Parathyroid adenoma (tissue), 2 donors: ENCODE results near the gene NHS.

Experiments
- H2AFZ ChIP-seq: fragments of 300-600 bp; sonication (generic); one replicate; pipeline ENCODE4 v1.7.0; 2017; ENCODE audit warnings: antibody characterized with exemption, mild to moderate bottlenecking
- H3K27ac ChIP-seq: fragments of 300-600 bp; sonication (generic); one replicate; pipeline ENCODE4 v1.7.0; 2017
- H3K27me3 ChIP-seq: fragments of 300-600 bp; sonication (generic); one replicate; pipeline ENCODE4 v1.7.0; 2017; ENCODE audit warnings: low read length; ENCODE audit not compliant: control insufficient read depth, insufficient read depth
- H3K36me3 ChIP-seq: fragments of 300-600 bp; sonication (generic); one replicate; pipeline ENCODE4 v1.7.0; 2017; ENCODE audit warnings: low read length; ENCODE audit not compliant: control insufficient read depth, insufficient read depth
- H3K4me1 ChIP-seq: fragments of 300-600 bp; sonication (generic); one replicate; pipeline ENCODE4 v1.7.0; 2017; ENCODE audit warnings: control low read depth
- H3K4me2 ChIP-seq: fragments of 300-600 bp; sonication (generic); one replicate; pipeline ENCODE4 v1.7.0; 2017; ENCODE audit warnings: low read length
- H3K4me3 ChIP-seq: fragments of 300-600 bp; sonication (generic); one replicate; pipeline ENCODE4 v1.7.0; 2017; ENCODE audit warnings: low read depth, low read length
- H3K79me2 ChIP-seq: fragments of 300-600 bp; sonication (generic); one replicate; pipeline ENCODE4 v1.7.0; 2017; ENCODE audit warnings: control low read depth
- H3K9ac ChIP-seq: fragments of 300-600 bp; sonication (generic); one replicate; pipeline ENCODE4 v1.7.0; 2017; ENCODE audit warnings: mild to moderate bottlenecking
- H3K9me3 ChIP-seq: fragments of 300-600 bp; sonication (generic); one replicate; pipeline ENCODE4 v1.7.0; 2017; ENCODE audit warnings: low read length; ENCODE audit not compliant: control insufficient read depth
- TF ChIP-seq, protein P1 (sequence below): fragments of 300-600 bp; sonication (generic); IDR thresholded peaks from one replicate; pipeline ENCODE4 v1.7.0; 2017; ENCODE audit warnings: antibody characterized with exemption, mild to moderate bottlenecking
- donor health status: primary hyperparathyroidism.

Gene NHS

DNA sequence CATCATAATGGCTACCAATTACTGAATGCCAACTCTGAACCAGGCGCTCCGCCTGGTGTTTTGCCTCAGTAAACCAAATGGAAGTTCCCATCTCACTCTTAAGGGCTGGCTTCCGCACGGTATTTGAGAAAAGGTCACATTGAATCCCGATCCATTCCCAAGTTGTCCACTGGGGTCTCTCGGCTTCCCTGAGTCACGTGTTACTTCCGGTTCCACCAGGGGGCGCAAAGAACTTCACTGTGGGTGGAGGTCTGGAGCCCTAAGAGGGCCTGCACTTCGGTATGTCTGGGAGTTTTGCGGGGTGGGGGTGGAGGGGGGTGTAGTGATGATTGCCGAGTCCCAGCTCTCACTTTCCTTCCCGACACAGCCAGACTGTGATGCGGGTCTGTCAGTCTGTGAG, 13.4 kb upstream of the NHS start:
- Histone ChIP-seq H3K36me3 (no peaks in the 10 kb centered on the region), H3K79me2 (no peaks in the 10 kb centered on the region), H3K4me3 (no peak overlapping the region), H3K27ac (no peak overlapping the region), H3K9me3 (no peaks in the 10 kb centered on the region), H3K4me1 (no peaks in the 10 kb centered on the region), H3K27me3 (no peaks in the 10 kb centered on the region), H3K9ac (no peak overlapping the region), H3K4me2 (no peak overlapping the region), H2AFZ (no peak overlapping the region)
- TF ChIP-seq, protein P1, sequence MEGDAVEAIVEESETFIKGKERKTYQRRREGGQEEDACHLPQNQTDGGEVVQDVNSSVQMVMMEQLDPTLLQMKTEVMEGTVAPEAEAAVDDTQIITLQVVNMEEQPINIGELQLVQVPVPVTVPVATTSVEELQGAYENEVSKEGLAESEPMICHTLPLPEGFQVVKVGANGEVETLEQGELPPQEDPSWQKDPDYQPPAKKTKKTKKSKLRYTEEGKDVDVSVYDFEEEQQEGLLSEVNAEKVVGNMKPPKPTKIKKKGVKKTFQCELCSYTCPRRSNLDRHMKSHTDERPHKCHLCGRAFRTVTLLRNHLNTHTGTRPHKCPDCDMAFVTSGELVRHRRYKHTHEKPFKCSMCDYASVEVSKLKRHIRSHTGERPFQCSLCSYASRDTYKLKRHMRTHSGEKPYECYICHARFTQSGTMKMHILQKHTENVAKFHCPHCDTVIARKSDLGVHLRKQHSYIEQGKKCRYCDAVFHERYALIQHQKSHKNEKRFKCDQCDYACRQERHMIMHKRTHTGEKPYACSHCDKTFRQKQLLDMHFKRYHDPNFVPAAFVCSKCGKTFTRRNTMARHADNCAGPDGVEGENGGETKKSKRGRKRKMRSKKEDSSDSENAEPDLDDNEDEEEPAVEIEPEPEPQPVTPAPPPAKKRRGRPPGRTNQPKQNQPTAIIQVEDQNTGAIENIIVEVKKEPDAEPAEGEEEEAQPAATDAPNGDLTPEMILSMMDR = no peak

DNA sequence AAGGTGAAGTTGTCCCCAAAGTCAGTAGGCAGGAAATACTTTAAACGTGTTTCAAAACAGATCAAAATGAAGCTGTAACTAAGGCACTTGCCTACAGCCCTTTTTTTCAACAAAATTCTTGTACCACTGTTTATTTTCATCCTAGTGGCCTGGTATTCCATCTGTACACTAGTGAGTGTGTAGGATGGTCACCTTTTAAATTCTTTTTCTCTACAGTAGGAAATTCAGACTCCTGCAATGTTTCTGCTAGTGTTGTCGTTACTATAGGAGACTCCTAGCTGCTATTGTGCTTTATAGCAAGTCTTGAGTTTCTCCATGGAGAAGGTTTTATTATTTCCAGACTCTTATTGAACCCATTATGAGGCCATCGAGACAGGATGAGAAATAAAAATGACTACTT, 7.0 kb upstream of the NHS start:
- TF ChIP-seq, protein P1 = no peak
- Histone ChIP-seq H3K27me3 (no peaks in the 10 kb centered on the region), H3K36me3 (no peaks in the 10 kb centered on the region), H3K9ac (no peak overlapping the region), H3K79me2 (no peaks in the 10 kb centered on the region), H3K9me3 (no peaks in the 10 kb centered on the region), H3K27ac (no peak overlapping the region), H2AFZ (no peak overlapping the region), H3K4me2 (no peak overlapping the region), H3K4me3 (no peak overlapping the region), H3K4me1 (no peaks in the 10 kb centered on the region)

DNA sequence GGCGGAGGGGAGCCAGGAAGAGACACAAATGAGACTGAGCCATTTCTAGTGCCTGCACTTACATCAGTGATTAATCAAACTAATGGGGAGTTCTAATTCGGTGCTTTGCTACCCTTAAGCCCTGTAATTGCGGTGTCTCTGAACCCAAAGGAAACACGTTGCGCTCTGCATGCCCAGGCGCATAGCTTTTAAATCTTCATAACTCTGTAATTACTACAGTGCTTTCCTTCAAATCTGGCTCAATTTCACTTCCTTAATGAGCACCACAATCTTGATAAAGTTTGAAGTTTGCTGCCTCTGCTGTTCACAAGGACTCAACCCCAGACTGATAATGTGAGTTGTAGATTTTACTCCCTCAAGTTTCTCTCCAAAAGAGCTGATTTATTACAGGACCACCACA, 5.7 kb upstream of the NHS start:
- no peaks in the 10 kb centered on the region for H3K79me2 ChIP-seq
- H3K9ac ChIP-seq = no peak overlapping the region
- no peaks in the 10 kb centered on the region for H3K27me3 ChIP-seq
- no peak overlapping the region for H2AFZ ChIP-seq
- no peak overlapping the region for H3K4me2 ChIP-seq
- no peak overlapping the region for H3K27ac ChIP-seq
- H3K4me1 ChIP-seq = no peaks in the 10 kb centered on the region
- no peaks in the 10 kb centered on the region for H3K9me3 ChIP-seq
- no peaks in the 10 kb centered on the region for H3K36me3 ChIP-seq
- H3K4me3 ChIP-seq = no peak overlapping the region
- TF ChIP-seq, protein P1 = no peak

DNA sequence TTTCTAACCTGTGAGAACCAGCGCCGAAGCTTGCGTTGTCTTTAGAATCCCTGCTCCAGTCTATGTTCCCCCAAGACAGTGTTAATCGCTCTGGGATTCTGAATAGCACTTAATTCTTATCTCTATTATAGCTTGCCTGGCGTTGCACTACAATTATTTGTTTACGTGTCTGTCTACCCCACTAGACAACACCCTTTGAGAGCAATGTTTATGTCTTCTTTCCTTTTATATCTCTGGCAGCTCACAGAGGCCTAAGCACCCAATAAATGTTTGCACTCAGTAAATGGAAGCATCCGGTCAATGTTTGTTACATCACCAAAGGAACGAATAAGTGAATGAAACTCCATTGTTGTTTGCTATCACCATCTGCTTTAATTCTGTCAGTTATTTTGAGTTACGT, 4.8 kb upstream of the NHS start:
- H3K9ac ChIP-seq = no peak overlapping the region
- no peaks in the 10 kb centered on the region for H3K27me3 ChIP-seq
- TF ChIP-seq, protein P1 = no peak
- H3K4me3 ChIP-seq = no peak overlapping the region
- no peaks in the 10 kb centered on the region for H3K36me3 ChIP-seq
- H3K79me2 ChIP-seq = no peaks in the 10 kb centered on the region
- no peak overlapping the region for H3K27ac ChIP-seq
- H2AFZ ChIP-seq = no peak overlapping the region
- H3K4me1 ChIP-seq = no peaks in the 10 kb centered on the region
- no peaks in the 10 kb centered on the region for H3K9me3 ChIP-seq
- no peak overlapping the region for H3K4me2 ChIP-seq

DNA sequence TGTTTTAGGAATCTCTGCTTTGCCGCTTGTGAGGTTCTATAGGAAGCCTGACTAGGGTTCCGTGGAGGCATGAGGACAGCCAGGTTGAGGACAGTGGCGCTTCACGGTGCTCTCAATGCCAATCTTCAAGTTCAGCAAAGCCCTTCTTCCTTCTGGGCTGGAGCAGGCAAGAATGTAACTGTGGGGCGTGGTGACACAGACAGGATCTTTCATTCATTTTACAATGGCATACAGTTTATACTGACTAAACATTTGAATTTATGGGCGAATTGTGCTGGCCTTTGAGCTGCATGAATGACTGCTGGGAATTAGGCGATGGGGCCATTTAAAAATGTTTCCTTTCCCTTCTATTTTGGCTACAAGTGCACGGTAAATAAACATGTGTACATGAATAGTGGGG, 2.9 kb upstream of the NHS start:
- no peak overlapping the region for H3K27ac ChIP-seq
- no peak overlapping the region for H3K4me3 ChIP-seq
- TF ChIP-seq, protein P1 = no peak
- H3K36me3 ChIP-seq = no peaks in the 10 kb centered on the region
- H3K79me2 ChIP-seq = no peaks in the 10 kb centered on the region
- H3K4me1 ChIP-seq = no peaks in the 10 kb centered on the region
- H3K9me3 ChIP-seq = no peaks in the 10 kb centered on the region
- no peak overlapping the region for H3K4me2 ChIP-seq
- H3K27me3 ChIP-seq = no peaks in the 10 kb centered on the region
- H2AFZ ChIP-seq = no peak overlapping the region
- H3K9ac ChIP-seq = no peak overlapping the region
